Mucosa of gallbladder (tissue), 1 donor: ENCODE data around the gene SYT7. TPM values are rescaled to one million over a fixed set of nuclear protein-coding genes. Genes with fewer than 3 reads are reported as not detected.
"Not testable (repeated sequence)": the region's sequence is repeated elsewhere in the genome, so short reads cannot be mapped to it uniquely, and the experiment has no call there.

ENCODE experiments used
- DNase-seq: peaks from one replicate; pipeline ENCODE4 v3.0.0-alpha.2; 2020; ENCODE audit warnings: low spot score
- total RNA-seq: library from RNA; stranded (reverse); gene quantifications from one replicate; pipeline ENCODE4 v1.2.1, GENCODE V29; 2021
- donor health status: DM: no; HTN: no; CAD: no.

Gene SYT7
- total RNA-seq, 1 donor from 2014 or later, result 1.5 TPM

DNA sequence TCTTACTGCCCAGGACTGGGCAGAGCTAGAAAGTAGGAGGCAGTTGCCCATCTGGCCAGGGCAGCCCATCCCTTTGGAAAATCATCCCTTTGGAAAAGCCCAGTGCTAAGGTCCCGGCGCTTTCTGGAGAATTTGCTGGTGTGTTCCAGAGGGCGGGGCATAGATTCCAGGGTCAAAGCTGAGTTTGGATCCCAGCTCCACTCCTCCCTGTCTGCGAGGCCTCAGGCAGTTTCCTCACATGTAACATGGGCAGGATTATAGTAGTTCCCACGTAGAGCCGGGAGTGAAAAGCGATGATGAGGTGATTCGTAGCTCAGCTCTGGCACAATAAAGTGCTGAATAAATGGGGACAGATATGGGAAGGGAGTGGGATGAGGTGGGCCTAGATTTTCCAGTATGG is 103.8 kb downstream of the SYT7 start:
- no peak for DNase-seq

DNA sequence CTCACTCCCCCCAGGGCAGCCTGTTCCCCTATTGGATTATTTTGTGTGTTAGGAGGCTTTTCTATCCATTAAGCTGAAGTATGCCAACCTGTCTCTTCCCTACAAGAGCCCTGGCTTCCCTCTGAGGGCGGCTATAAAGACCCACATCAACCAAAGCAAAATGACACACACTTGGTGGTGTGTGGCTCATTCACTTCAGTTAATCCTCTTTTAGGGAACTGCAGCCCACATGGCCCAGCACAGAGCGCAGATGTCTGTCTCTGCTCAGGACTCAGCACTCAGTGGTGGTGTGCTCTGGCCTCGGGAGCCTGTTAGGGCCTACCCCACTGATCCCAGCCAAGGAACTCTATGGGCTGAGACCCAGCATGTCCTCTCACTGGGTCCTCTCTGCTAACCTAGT is 104.5 kb downstream of the SYT7 start:
- no peak for DNase-seq

DNA sequence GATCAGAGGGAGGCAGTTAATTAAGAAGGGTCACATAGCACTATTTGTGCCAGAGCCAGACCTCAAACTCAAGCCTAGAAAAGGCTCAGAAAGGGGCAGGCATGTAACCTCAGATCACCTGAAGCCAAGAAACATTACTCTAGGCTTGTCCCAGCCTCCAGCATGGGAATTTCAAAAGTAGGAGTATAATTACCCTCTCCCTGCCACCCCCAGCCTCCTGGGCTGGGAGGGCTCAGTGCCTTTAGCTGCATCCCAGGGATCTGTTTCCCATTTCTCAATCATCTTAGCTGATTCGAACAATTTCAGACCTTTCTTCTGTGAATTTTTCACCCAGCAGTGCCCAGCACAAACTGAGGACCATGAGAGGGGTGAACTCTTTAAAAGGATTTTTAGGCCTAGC is 105.4 kb downstream of the SYT7 start:
- no peak for DNase-seq

DNA sequence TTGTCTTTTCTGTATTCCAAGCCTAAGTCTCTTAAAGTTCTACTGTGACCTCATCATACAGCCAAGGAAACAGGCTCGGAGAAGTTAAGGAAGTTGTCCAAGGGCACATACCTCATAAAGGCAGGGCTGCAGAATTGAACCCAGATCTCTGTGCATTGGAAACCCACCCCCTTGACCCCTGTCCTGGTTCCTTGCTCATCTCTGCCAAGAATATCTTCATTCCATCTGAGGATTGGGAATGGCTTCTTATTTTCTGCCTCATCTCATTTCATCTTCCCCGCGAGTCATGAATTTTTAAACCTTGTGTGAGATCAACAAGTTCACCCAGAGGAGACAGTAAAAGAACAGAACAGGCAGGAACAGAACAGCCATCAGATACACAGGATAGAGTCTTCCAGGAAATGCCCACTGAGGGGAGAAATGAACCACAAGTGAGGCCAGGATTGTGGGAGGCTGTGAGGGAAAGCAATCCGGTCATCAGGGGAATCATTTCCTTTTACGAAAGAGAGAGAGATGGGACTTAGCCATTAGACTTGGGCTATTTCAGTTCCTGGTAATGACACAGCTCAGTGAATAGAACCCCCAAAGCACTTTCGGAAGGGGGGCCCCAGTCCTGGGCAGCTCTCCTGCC is 106.7 kb downstream of the SYT7 start:
- DNase-seq, result no peak

DNA sequence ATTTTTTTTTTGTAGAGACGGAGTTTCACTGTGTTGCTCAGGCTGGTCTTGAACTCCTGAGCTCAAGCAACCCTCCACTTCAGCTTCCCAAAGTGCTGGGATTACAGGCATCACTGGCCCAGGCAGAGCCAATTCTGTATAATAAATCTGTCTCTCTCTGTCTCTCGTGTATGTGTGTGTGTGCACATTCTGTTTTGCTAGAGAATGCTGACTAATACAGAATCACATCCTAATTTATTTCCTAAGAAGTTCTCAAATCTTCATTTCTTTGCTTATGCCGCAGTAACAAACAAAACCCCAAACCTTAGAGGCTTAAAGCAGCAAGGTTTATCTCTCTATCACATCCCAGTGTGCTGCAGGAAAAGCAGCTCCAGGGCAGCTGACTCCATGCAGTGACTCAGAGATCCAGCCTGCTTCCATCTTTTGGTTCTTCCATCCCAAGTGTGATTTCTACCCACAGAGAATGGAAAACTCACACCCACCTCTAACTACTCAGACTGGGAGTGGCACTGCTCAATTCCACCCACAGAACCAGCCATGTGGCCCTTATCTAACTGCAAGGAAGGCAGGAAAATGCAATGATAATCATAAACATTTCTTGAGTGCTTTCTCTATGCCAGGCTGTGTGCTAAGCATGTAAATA is 107.4 kb downstream of the SYT7 start:
- no peak for DNase-seq

DNA sequence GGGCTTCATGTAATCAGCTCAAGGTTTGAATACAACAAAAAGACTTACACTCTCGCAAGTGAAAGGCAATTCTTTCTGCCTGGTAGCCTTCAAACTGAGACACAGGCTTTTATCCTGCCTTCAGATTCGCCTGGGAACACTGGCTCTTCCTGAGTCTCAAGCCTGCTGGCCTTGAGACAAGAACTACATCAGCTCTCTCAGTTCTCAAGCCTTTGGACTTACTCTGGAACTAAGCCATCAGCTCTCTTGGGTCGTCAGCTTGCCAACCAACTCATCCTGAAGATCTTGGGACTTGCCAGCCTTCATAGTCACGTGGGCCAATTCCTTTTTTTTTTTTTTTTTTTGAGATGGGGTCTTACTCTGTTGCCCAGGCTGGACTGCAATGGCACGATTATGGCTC is 108.0 kb downstream of the SYT7 start:
- DNase-seq, result no peak

DNA sequence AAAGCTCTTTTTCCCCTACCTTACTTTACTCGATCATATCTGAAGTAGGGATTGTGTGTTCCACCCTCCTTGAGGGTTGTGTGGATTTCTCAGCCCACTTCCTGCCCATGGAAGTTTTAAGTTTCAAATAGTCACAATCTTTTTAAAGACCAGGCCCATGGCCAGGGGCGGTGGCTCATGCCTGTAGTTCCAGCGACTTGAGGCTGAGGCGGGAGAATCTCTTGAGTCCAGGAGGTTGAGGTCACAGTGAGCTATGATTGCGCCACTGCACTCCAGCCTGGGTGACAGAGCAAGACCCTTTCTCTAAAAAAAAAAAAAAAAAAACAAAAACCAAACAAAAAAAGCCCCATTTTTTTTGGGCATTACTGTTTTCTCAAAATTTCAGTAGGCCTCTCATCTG is 108.6 kb downstream of the SYT7 start:
- DNase-seq, result no peak

DNA sequence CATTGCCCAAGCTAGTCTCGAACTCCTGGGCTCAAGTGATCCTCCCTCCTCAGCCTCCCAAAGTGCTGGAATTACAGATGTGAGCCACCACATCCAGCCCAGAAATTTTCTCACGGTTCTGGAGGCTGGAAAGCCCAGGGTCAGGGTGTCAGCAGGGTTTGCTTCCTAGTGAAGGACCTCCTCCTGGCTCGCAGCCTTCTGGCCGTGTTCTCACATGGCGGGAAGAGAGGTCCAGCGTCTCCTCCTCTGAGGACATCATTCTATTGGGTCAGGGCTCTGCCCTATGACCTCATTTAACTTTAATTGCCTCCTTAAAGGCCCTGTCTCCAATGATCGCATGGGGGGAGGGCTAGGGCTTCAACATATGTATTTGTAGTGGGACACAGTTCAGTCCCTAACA is 112.9 kb downstream of the SYT7 start:
- no peak for DNase-seq

DNA sequence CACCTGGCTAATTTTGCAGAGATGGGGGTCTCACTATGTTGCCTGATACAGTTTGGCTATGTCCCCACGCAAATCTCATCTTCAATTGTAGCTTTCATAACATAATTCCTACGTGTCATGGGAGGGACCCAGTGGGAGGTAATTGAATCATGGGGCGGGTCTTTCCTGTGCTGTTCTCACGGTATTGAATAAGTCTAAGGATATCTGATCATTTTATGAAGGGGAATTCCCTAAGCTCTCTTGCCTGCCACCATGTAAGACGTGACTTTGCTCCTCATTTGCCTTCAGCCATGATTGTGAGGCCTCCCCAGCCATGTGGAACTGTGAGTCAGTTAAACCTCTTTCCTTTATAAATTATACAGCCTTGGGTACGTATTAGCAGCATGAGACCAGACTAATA is 113.3 kb downstream of the SYT7 start:
- not testable (repeated sequence) for DNase-seq

Other genes starting within 250 kb of the SYT7 start
- gene DDB1, start 248.0 kb downstream of the SYT7 start, total RNA-seq, result 160 TPM
- gene TKFC, start 247.8 kb downstream of the SYT7 start, total RNA-seq, result 67.8 TPM
- gene CYB561A3, start 219.2 kb downstream of the SYT7 start, total RNA-seq, result 44.8 TPM
- gene TMEM138, start 218.7 kb downstream of the SYT7 start, total RNA-seq, result 38.4 TPM
- gene TMEM216, start 188.5 kb downstream of the SYT7 start, total RNA-seq, result 10.0 TPM
- gene CPSF7, start 151.1 kb downstream of the SYT7 start, total RNA-seq, result 77.1 TPM
- 39.8 TPM for gene SDHAF2, start 151.0 kb downstream of the SYT7 start, total RNA-seq
- 0.46 TPM for gene LRRC10B, start 72.3 kb downstream of the SYT7 start, total RNA-seq
- gene DAGLA, start 99.3 kb upstream of the SYT7 start, total RNA-seq, result 10.6 TPM
- gene MYRF, start 171.6 kb upstream of the SYT7 start, total RNA-seq, result 320 TPM
- gene TMEM258, start 211.5 kb upstream of the SYT7 start, total RNA-seq, result 116 TPM
- gene FEN1, start 211.8 kb upstream of the SYT7 start, total RNA-seq, result 7.7 TPM
- gene FADS1, start 235.9 kb upstream of the SYT7 start, total RNA-seq, result 23.4 TPM
- 34.5 TPM for gene FADS2, start 247.2 kb upstream of the SYT7 start, total RNA-seq